Activated CD8-positive, alpha-beta memory T cell treated with anti-CD3 and anti-CD28 coated beads, Interleukin-2, amount 10 ng/mL, durations not matched to agents 7 days and 5 days (primary cell): ENCODE measurements around the gene LAGE3. TPM values are rescaled to one million over a fixed set of nuclear protein-coding genes. Genes with fewer than 3 reads are reported as not detected.

Source experiments
- ATAC-seq: fragments of 150-1000 bp; cut with Tn5 transposase; one replicate; pipeline ENCODE4 v1.10.0; 2021; ENCODE audit warnings: moderate library complexity
- CTCF ChIA-PET: fragments of 350-600 bp; sonication (Branson Sonifier 250); formaldehyde crosslinking; loops from one replicate; lab custom pipeline; 2021; ENCODE audit warnings: antibody characterized with exemption; lab: Charles Lee
- DNase-seq: peaks from one replicate; pipeline ENCODE4 v3.0.0-alpha.2; 2020
- H3K27ac Mint-ChIP-seq: one replicate; pipeline ENCODE4 v1.8.0; 2021; ENCODE audit warnings: mild to moderate bottlenecking, mixed read lengths
- H3K27me3 Mint-ChIP-seq: one replicate; pipeline ENCODE4 v1.8.0; 2021; ENCODE audit warnings: mixed read lengths
- H3K36me3 Mint-ChIP-seq: one replicate; pipeline ENCODE4 v1.8.0; 2021; ENCODE audit warnings: mild to moderate bottlenecking, mixed read lengths
- H3K4me1 Mint-ChIP-seq: one replicate; pipeline ENCODE4 v1.8.0; 2021; ENCODE audit warnings: mixed read lengths
- H3K4me3 Mint-ChIP-seq: one replicate; pipeline ENCODE4 v1.8.0; 2021; ENCODE audit warnings: mild to moderate bottlenecking, moderate library complexity, mixed read lengths
- H3K9me3 Mint-ChIP-seq: one replicate; pipeline ENCODE4 v1.8.0; 2022; ENCODE audit warnings: low read depth, mixed read lengths
- total RNA-seq, 2 experiments: library from RNA; stranded (reverse); gene quantifications; one replicate each; pipeline ENCODE4 v1.2.3, GENCODE V29; 2021

Gene LAGE3
- total RNA-seq, 2 experiments from 2014 or later = 38.8 to 39.0 TPM

DNA sequence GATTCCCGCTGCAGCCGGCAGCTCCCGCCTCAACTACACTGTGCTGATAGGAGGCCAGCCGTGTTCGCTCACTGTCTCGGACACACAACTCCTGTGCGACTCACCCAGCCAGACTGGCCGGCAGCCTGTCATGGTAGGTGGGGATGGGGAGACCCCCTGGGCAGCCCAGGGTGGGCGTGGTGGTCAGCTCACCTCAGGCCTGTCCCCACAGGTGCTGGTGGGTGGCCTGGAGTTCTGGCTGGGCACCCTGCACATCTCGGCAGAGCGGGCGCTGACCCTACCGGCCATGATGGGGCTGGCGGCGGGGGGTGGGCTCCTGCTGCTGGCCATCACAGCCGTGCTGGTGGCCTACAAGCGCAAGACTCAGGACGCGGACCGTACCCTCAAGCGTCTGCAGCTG is 11.5 kb downstream of the LAGE3 start:
- DNase-seq (no peak), ATAC-seq (no peak)
- no peaks in the 10 kb centered on the region for H3K4me1 Mint-ChIP-seq
- H3K4me3 Mint-ChIP-seq = no peak overlapping the region
- CTCF ChIA-PET = no interaction called here
- peaks cover 3% of the 10 kb centered on the region for H3K36me3 Mint-ChIP-seq
- H3K27ac Mint-ChIP-seq = no peak overlapping the region
- H3K9me3 Mint-ChIP-seq = no peaks in the 10 kb centered on the region
- no peaks in the 10 kb centered on the region for H3K27me3 Mint-ChIP-seq

DNA sequence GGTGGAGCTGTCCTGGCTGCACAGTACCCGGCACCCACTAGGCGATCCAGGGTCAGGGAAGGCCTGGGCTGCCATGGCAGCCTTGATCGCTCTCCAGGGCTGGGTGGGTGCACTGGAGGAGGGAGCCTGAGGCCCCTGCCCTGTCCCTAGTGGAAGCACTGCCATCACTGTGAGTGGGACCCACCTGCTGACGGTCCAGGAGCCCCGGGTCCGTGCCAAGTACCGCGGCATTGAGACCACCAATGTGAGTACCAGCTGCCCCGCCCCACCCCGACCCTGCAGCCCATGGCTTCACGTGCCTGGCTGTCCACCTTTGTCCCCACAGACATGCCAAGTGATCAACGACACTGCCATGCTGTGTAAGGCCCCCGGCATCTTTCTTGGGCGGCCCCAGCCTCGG is 12.2 kb downstream of the LAGE3 start:
- Mint-ChIP-seq H3K4me1 (no peaks in the 10 kb centered on the region), H3K27ac (no peak overlapping the region), H3K4me3 (no peak overlapping the region), H3K36me3 (peaks cover 3% of the 10 kb centered on the region), H3K27me3 (no peaks in the 10 kb centered on the region), H3K9me3 (no peaks in the 10 kb centered on the region)
- CTCF ChIA-PET = no interaction called here
- ATAC-seq (no peak), DNase-seq (no peak)

DNA sequence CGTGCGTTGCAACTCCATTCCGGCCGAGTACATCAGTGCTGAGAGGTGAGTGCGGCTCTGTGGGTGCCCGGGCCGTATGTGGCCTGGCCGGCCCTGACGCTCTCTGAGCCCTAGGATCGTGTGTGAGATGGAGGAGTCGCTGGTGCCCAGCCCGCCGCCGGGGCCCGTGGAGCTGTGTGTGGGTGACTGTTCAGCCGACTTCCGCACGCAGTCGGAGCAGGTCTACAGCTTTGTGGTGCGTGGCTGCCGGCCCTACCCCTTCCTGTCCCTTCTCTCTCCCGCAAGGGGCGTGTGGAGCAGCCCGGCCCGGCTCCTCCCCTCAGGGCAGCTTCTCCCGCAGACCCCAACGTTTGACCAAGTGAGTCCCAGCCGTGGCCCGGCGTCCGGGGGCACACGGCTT is 13.0 kb downstream of the LAGE3 start:
- Mint-ChIP-seq H3K27me3 (no peaks in the 10 kb centered on the region), H3K36me3 (peaks cover 3% of the 10 kb centered on the region), H3K27ac (no peak overlapping the region), H3K4me3 (no peak overlapping the region), H3K9me3 (no peaks in the 10 kb centered on the region), H3K4me1 (peaks cover 3% of the 10 kb centered on the region)
- ATAC-seq (no peak), DNase-seq (no peak)
- CTCF ChIA-PET = no interaction called here

DNA sequence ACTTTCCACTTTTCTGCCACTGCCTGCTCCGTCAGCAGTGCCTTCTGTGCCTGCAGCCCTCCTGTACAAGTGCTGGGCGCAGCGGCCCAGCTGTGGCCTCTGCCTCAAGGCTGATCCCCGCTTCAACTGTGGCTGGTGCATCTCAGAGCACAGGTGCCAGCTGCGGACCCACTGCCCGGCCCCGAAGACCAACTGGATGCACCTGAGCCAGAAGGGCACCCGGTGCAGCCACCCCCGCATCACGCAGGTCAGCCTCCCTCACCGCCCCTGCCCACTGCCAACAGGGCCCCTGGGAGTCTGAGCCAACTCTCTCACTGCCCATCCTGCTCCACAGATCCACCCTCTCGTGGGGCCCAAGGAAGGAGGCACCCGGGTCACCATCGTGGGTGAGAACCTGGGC is 13.5 kb downstream of the LAGE3 start:
- Mint-ChIP-seq H3K27me3 (no peaks in the 10 kb centered on the region), H3K9me3 (no peaks in the 10 kb centered on the region), H3K4me3 (no peak overlapping the region), H3K4me1 (peaks cover 4% of the 10 kb centered on the region), H3K27ac (no peak overlapping the region), H3K36me3 (peaks cover 4% of the 10 kb centered on the region)
- DNase-seq (no peak), ATAC-seq (no peak)
- CTCF ChIA-PET = no interaction called here

DNA sequence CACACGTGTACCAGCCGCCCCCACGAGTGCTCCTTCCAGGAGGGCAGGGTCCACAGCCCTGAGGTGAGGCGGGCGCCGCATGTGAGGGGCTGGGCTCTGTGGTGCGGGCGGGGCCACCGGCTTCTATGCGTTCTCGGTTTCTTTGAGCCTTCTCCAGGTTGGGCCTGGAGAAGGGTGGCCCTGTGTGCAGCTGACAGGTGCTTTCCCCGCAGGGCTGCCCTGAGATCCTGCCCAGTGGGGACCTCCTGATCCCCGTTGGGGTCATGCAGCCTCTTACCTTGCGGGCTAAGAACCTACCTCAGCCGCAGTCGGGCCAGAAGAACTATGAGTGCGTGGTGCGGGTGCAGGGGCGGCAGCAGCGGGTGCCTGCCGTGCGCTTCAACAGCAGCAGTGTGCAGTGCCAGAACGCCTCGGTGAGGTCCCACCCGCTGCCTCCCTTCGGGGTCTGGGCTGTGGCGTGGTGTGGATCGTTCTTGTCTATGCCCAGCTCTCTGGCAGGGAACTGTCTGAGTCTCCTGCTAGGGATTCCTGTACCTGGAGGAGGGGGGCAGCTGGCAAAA is 14.2 kb downstream of the LAGE3 start:
- H3K27ac Mint-ChIP-seq = no peak overlapping the region
- peaks cover 6% of the 10 kb centered on the region for H3K4me1 Mint-ChIP-seq
- H3K4me3 Mint-ChIP-seq = no peak overlapping the region
- ATAC-seq = no peak
- H3K9me3 Mint-ChIP-seq = no peaks in the 10 kb centered on the region
- DNase-seq = no peak
- CTCF ChIA-PET = no interaction called here
- peaks cover 2% of the 10 kb centered on the region for H3K36me3 Mint-ChIP-seq
- no peaks in the 10 kb centered on the region for H3K27me3 Mint-ChIP-seq

DNA sequence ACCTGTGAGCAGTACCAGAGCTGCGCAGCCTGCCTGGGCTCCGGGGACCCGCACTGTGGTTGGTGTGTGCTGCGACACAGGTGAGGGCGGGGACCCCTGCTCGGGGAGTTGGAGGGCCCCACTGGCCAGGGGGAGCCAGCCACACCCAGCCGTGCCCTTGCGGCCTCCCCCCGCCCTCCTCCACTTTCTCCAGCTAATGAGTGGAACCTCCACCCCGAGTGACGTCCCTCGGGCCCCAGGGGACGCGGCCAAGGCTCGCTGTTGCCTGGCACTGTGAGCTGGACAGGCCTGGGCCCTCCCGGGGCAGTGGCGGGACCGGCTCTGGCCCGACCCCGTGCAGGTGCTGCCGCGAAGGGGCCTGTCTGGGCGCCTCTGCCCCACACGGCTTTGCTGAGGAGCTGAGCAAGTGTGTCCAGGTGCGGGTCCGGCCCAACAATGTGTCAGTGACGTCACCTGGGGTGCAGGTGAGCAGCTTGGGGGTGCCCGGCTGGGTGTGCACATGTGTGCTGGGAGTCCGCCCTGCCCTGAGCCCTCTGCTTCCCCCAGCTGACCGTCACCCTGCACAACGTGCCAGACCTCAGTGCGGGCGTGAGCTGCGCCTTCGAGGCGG is 15.4 kb downstream of the LAGE3 start:
- ATAC-seq = no peak
- H3K9me3 Mint-ChIP-seq = no peaks in the 10 kb centered on the region
- CTCF ChIA-PET = no interaction called here

DNA sequence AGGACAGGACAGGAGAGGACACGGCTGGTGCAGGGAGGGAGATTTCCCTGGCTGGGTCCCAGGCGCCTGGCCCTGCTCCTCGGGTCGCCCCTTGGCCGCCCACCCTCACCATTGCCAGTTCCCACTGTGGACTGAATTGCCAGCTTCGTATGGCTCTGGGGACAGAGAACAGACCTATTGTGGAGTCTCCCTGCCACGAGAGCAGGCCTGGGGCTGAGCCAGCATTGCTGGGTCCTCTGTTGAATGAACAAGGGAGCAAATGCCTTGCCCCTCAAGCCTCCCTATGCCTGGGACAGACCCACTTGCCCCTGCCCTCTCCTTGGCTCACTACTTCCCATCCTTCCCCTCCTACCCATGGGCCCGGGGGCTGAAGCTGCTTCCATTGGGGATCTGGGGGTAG is 16.7 kb downstream of the LAGE3 start:
- Mint-ChIP-seq H3K9me3 (no peaks in the 10 kb centered on the region), H3K4me3 (no peak overlapping the region), H3K27me3 (no peaks in the 10 kb centered on the region), H3K4me1 (peaks cover 11% of the 10 kb centered on the region), H3K36me3 (peaks cover 2% of the 10 kb centered on the region), H3K27ac (no peak overlapping the region)
- no peak for DNase-seq
- CTCF ChIA-PET = interaction anchor here (1.1 kb wide), 1 partner anchor 14 kb away, joined by 5 read pairs; no protein-coding TSS in a partner anchor
- no peak for ATAC-seq

More for the DNA sequence above, 15.4 kb downstream of the LAGE3 start:
- no peak overlapping the region for H3K27ac Mint-ChIP-seq
- no peaks in the 10 kb centered on the region for H3K27me3 Mint-ChIP-seq
- peaks cover 2% of the 10 kb centered on the region for H3K36me3 Mint-ChIP-seq
- DNase-seq = no peak
- H3K4me3 Mint-ChIP-seq = no peak overlapping the region
- peaks cover 10% of the 10 kb centered on the region for H3K4me1 Mint-ChIP-seq

DNA sequence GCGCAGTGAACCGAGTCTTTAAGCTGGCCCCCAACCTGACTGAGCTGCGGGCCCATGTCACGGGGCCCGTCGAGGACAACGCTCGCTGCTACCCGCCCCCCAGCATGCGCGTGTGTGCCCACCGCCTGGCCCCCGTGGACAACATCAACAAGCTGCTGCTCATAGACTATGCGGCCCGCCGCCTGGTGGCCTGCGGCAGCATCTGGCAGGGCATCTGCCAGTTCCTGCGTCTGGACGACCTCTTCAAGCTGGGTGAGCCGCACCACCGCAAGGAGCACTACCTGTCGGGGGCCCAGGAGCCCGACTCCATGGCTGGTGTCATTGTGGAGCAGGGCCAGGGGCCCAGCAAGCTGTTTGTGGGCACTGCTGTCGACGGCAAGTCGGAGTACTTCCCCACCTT is 18.8 kb downstream of the LAGE3 start:
- Mint-ChIP-seq H3K4me3 (no peak overlapping the region), H3K36me3 (peaks cover 2% of the 10 kb centered on the region), H3K27me3 (no peaks in the 10 kb centered on the region), H3K9me3 (no peaks in the 10 kb centered on the region), H3K4me1 (peaks cover 15% of the 10 kb centered on the region), H3K27ac (no peak overlapping the region)
- DNase-seq (no peak), ATAC-seq (no peak)
- CTCF ChIA-PET = interaction anchor here (1.4 kb wide), 1 partner anchor 67 kb away, joined by 3 read pairs; no protein-coding TSS in a partner anchor

DNA sequence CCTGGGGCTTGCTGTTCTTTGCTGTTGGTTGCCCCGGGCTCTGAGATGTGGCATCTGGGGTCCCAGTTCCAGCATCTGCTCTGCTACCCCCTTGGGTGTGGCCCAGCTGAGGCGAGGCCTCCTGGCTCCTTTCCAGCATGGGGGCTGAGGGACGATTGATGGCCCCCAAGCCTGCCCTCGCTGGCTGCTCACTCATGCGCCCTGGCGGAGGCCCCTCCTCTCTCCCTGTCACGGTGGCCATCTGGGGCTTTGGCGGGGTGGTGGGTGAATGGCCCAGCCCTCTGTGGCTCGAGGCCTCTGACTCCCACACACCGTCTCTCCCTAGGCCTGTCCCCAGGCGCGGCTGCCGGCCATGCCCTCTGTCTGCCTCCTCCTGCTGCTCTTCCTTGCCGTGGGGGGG is 19.2 kb downstream of the LAGE3 start:
- DNase-seq (no peak), ATAC-seq (no peak)
- peak overlapping the region; percentile 77 for H3K4me3 Mint-ChIP-seq
- no peaks in the 10 kb centered on the region for H3K9me3 Mint-ChIP-seq
- CTCF ChIA-PET = interaction anchor here (1.4 kb wide), 1 partner anchor 31 kb away, joined by 4 read pairs; the partner anchor contains the start of gene SLC10A3
- H3K36me3 Mint-ChIP-seq = peaks cover 2% of the 10 kb centered on the region
- no peak overlapping the region for H3K27ac Mint-ChIP-seq
- H3K4me1 Mint-ChIP-seq = peaks cover 15% of the 10 kb centered on the region
- no peaks in the 10 kb centered on the region for H3K27me3 Mint-ChIP-seq

DNA sequence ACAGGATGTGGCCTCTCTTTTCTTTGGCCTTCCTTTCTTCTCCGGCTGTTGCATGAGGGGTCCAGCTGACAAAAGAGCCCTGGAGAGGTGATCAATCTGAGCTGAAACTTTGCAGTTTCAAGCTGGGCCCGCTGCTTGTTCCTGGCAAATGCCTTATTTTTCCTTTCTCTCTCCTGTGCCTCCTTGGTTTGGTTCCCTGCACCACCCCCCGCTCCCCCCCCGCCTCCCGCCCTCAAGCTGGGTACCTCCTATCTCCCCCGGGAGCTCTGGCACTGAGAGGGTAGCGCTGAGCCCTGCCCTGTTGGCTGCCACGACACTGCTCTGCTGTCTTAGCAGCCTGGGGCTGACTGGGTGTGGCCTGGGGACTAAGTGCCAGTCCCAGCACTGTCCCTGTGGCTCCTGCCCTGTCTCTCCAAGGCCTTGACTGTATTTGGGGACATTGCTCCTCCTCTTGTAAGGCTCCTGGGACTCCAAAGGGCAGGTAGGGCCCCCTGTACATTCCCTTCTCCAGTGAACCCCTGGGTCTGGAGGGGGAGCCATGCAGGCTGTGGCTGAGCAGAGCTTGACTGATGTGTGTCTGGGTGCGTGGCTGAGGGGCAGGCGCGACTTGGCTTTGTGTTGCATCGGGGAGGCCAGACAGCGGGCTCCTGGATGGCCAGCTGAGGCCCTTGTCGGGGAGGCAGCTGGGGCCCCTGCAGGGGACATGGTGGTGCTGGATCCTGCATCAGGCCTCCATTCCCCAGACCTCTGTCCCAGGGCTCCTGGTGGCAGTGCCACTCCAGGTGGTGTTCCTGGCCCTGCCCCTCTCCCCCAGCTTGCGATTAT is 19.9 kb downstream of the LAGE3 start:
- CTCF ChIA-PET = interaction anchor here (1.4 to 1.6 kb wide), 2 partner anchors 18 to 31 kb away, joined by 4 read pairs; partner anchors contain the start of gene SLC10A3
- no peaks in the 10 kb centered on the region for H3K9me3 Mint-ChIP-seq
- no peak for DNase-seq

DNA sequence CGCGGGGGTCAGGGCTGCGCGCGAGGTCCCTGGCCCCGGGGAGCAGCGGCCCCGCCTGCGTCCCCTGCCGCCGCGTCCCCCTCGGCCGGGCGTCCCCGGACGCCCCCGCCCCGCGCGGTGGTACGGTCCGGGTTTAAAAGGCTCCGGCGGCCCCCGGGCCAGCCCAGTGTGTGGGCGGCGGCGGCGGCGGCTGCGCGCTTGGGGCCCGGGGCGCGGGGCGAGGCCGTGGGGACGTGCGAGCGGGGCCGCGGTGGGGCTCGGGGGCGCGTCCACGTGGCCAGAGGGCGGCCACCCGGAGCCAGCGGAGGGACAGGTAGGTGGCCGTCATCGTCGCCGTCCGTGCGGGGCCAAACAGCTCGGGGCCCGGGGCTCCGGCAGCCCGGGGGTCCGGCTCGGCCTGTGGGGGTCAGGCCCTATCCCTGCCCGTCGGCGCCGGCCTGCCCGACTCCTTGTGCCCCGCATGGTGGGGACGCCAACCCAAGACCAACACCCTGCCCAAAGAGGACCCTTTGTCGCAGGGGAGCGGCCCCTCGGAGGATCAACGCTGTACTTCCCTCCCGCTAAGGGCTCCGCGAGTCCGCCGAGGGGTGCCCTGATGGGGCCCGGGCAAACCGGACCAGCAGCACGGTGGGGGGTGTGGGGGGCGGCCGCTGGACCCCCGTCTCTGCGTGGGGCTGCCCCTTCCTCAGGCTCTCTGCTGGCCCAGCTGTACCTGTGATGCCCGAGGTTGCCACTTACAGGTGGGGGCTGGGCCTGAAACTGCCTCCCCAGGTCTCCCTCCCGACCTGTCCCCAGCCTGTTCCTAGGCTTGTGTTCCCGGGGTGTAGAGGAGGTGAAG is 20.7 kb downstream of the LAGE3 start, which contains the start of gene PLXNA3:
Gene PLXNA3, plus strand, starts transcription at position 166 of the 838 bp plus-strand sequence. CDS start 1,903 bp downstream, outside the sequence.
- no peaks in the 10 kb centered on the region for H3K27me3 Mint-ChIP-seq
- H3K9me3 Mint-ChIP-seq = no peaks in the 10 kb centered on the region
- H3K4me3 Mint-ChIP-seq = peak within 1 kb of the TSS; percentile 89
- DNase-seq = peak; percentile 63
- CTCF ChIA-PET = interaction anchor here (1.4 to 1.6 kb wide), 2 partner anchors 19 to 32 kb away, joined by 4 read pairs; partner anchors contain the start of gene SLC10A3
- peak; percentile 80 for ATAC-seq
- peak within 1 kb of the TSS; percentile 89 for H3K27ac Mint-ChIP-seq
- peaks cover 7% of the 10 kb centered on the region for H3K36me3 Mint-ChIP-seq
- H3K4me1 Mint-ChIP-seq = peaks cover 15% of the 10 kb centered on the region

More for the DNA sequence above, 19.9 kb downstream of the LAGE3 start:
- Mint-ChIP-seq H3K27ac (peak overlapping the region; percentile 68), H3K27me3 (no peaks in the 10 kb centered on the region), H3K4me1 (peaks cover 15% of the 10 kb centered on the region), H3K4me3 (peak overlapping the region; percentile 77), H3K36me3 (peaks cover 7% of the 10 kb centered on the region)
- peak; percentile 50 for ATAC-seq

DNA sequence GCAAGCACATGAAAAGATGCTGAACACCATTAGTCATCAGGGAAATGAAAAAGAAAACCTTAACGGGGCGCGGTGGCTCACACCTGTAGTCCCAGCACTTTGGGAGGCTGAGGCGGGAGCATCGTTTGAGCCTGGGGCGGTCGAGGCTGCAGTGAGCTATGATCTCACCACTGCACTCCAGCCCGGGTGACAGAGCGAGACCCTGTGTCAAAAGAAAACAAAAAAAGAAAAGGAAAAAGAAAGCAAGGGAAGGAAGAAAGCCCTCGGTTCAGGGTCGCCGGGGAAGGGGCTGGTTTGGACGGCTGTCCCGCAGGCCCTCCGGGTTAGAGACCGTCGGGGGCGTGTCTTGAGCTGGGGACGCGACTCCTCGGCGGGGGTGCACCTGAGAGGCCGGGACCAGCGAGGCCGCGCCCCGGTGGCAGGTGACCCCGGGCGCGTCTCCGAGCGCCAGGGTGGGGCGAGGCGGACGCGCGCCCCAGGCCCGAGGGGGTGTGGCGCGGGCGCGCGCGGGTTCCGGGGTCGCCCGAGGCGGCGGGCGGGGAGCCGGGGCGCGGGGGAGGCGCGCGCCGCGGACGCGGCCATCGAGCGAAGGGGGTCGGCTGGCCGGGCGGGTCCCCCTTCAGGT is 21.5 kb downstream of the LAGE3 start:
- H3K36me3 Mint-ChIP-seq = peaks cover 7% of the 10 kb centered on the region
- peak overlapping the region; percentile 89 for H3K27ac Mint-ChIP-seq
- ATAC-seq (peak; percentile 75), DNase-seq (peak; percentile 70)
- peak overlapping the region; percentile 89 for H3K4me3 Mint-ChIP-seq
- CTCF ChIA-PET = interaction anchor here (1.6 kb wide), 1 partner anchor 19 kb away, joined by 4 read pairs; no protein-coding TSS in a partner anchor
- peaks cover 15% of the 10 kb centered on the region for H3K4me1 Mint-ChIP-seq
- no peaks in the 10 kb centered on the region for H3K27me3 Mint-ChIP-seq
- no peaks in the 10 kb centered on the region for H3K9me3 Mint-ChIP-seq
